OCI-LY3 (cell line): Measurements from ENCODE around the gene DCAF8L2.

Experiments used
- CTCF ChIP-seq: fragments of 200-600, 300-600 bp; sonication (generic); IDR thresholded peaks from 2 replicates; pipeline ENCODE4 v1.5.1; 2014; ENCODE audit warnings: antibody characterized with exemption, low read length, low read depth
- EZH2phosphoT487 ChIP-seq: fragments of 200-600 bp; shearing (Covaris generic); IDR thresholded peaks from 2 replicates; pipeline ENCODE4 v1.6.1; 2018; ENCODE audit warnings: antibody characterized with exemption, mixed run types, low read depth

GRCh38 chrX:27571164-27571563 lies 19.0 kb upstream of the DCAF8L2 start:
- no peak for TF ChIP-seq CTCF
- no peak for TF ChIP-seq EZH2phosphoT487
